GM21381 (cell line): ENCODE data around the gene RHBDL2.
"Not testable (repeated sequence)": the region's sequence is repeated elsewhere in the genome, so short reads cannot be mapped to it uniquely, and the experiment has no call there.

ENCODE experiments used
- ATAC-seq: cut with Tn5 transposase; IDR thresholded peaks from one replicate; pipeline ENCODE4 v1.9.1; 2021; ENCODE audit warnings: mild to moderate bottlenecking, moderate library complexity; ENCODE audit not compliant: unreplicated experiment

The RHBDL2 gene

GRCh38 chr1:38885092-38885491, 56.5 kb downstream of the RHBDL2 start:
- no peak for ATAC-seq

GRCh38 chr1:38881487-38881886, 60.1 kb downstream of the RHBDL2 start, which contains the start of gene GJA9:
Gene GJA9 (minus strand): TSS chr1:38881587. CDS start chr1:38876098, 5,489 bp downstream.
- no peak for ATAC-seq

- ATAC-seq: no peak
Observed at GRCh38 chr1:38875811-38876210, 65.8 kb downstream of the RHBDL2 start.

GRCh38 chr1:38873027-38873969, 68.3 kb downstream of the RHBDL2 start, which contains the start of gene MYCBP:
Gene MYCBP (minus strand): TSS chr1:38873348. CDS start chr1:38873305, 43 bp downstream.
- peak; percentile 94 for ATAC-seq

- ATAC-seq: peak; percentile 22
Observed at GRCh38 chr1:38872401-38873026, 69.1 kb downstream of the RHBDL2 start.

GRCh38 chr1:38870996-38871395, 70.6 kb downstream of the RHBDL2 start:
- no peak for ATAC-seq

GRCh38 chr1:38867208-38867607, 74.4 kb downstream of the RHBDL2 start:
- no peak for ATAC-seq

GRCh38 chr1:38865112-38865715, 76.4 kb downstream of the RHBDL2 start:
- ATAC-seq: no peak

- ATAC-seq: no peak
Observed at GRCh38 chr1:38860454-38860795, 81.2 kb downstream of the RHBDL2 start.

- peak; percentile 89 for ATAC-seq
Observed at GRCh38 chr1:38859561-38860453, 81.8 kb downstream of the RHBDL2 start, which contains the start of gene RRAGC. Gene RRAGC (minus strand): TSS chr1:38859772. CDS start chr1:38859646, 126 bp downstream.

- peak; percentile 37 for ATAC-seq
Observed at GRCh38 chr1:38858833-38859560, 82.6 kb downstream of the RHBDL2 start.

GRCh38 chr1:38852780-38853179, 88.8 kb downstream of the RHBDL2 start:
- ATAC-seq: no peak

- no peak for ATAC-seq
Observed at GRCh38 chr1:38848071-38848470, 93.6 kb downstream of the RHBDL2 start.

GRCh38 chr1:38846210-38846609, 95.4 kb downstream of the RHBDL2 start:
- no peak for ATAC-seq

- not testable (repeated sequence) for ATAC-seq
Observed at GRCh38 chr1:38845088-38845487, 96.5 kb downstream of the RHBDL2 start.

- no peak for ATAC-seq
Observed at GRCh38 chr1:38840281-38840680, 101.3 kb downstream of the RHBDL2 start.

GRCh38 chr1:38839363-38839762, 102.3 kb downstream of the RHBDL2 start:
- ATAC-seq: no peak

GRCh38 chr1:38836316-38836715, 105.3 kb downstream of the RHBDL2 start:
- ATAC-seq: not testable (repeated sequence)
